K562 (cell line): ENCODE results near the gene SNX14. TPM values are rescaled to one million over a fixed set of nuclear protein-coding genes. Genes with fewer than 3 reads are reported as not detected.

Experiments used
- ARID1B ChIP-seq: fragments of 450-650 bp; IDR thresholded peaks from 2 replicates; pipeline ENCODE4 v1.6.1; 2016; ENCODE audit warnings: antibody characterized with exemption, mild to moderate bottlenecking, inconsistent platforms
- CUX1 ChIP-seq: fragments of 200-800 bp; sonication (Bioruptor generic); IDR thresholded peaks from 2 replicates; pipeline ENCODE4 v1.6.1; 2016; ENCODE audit warnings: missing genetic modification characterization, missing compliant biosample characterization
- RBM14 ChIP-seq: fragments of 200-400 bp; formaldehyde crosslinking; IDR thresholded peaks from 2 replicates; pipeline ENCODE4 v1.6.1; 2018; ENCODE audit warnings: low read depth, mild to moderate bottlenecking, low read length, moderate library complexity, borderline replicate concordance; ENCODE audit not compliant: insufficient read depth
- SRSF3 ChIP-seq: fragments of 200-400 bp; formaldehyde crosslinking; IDR thresholded peaks from 2 replicates; pipeline ENCODE4 v1.6.1; 2016; ENCODE audit warnings: mild to moderate bottlenecking, low read length, moderate library complexity; ENCODE audit not compliant: insufficient read depth
- ZNF347 ChIP-seq: fragments of 450-650 bp; formaldehyde crosslinking; IDR thresholded peaks from 2 replicates; pipeline ENCODE4 v1.4.0; 2020; ENCODE audit warnings: low read depth, mild to moderate bottlenecking, moderate library complexity
- ZNF41 ChIP-seq: fragments of 250-450 bp; sonication (Bioruptor Pico); conservative IDR thresholded peaks from 2 replicates; pipeline ENCODE4 v1.4.0; 2020; ENCODE audit warnings: mild to moderate bottlenecking
- polyA plus RNA-seq, 8 experiments: library from polyadenylated mRNA; depleted of rRNA in 4 of 8; stranded (reverse) in 5 of 8; unstranded in 3 of 8; fragments of >200 nt; fragmentation: Nextera tagmentation in 2 of 8; fragmentation: Illumina TruSeq in 1 of 8; extraction: Ambion mirVana in 2 of 8; extraction: Trizol in 1 of 8; gene quantifications; 2 replicates each; pipeline versions ENCODE4 v1.2.1 to v1.2.3, GENCODE V29; 2011 to 2014; ENCODE audit warnings: inconsistent platforms in 1 of 8, missing spikeins in 1 of 8
- total RNA-seq, 7 experiments: library from RNA; depleted of rRNA in 6 of 7; stranded (reverse); fragments of >200 nt in 6 of 7; fragmentation: Illumina TruSeq in 2 of 7; extraction: Trizol in 2 of 7; gene quantifications; 2 replicates each; pipeline versions ENCODE4 v1.2.1 to v1.2.3, GENCODE V29; 2011 to 2021; ENCODE audit warnings: low replicate concordance in 1 of 7

Gene SNX14
- total and polyA plus RNA-seq, 9 of the 15 experiments (the other 6 are each of a cell fraction or from before 2014, with no cell fraction given), result 46.5 to 140 (median 71.2) TPM

DNA sequence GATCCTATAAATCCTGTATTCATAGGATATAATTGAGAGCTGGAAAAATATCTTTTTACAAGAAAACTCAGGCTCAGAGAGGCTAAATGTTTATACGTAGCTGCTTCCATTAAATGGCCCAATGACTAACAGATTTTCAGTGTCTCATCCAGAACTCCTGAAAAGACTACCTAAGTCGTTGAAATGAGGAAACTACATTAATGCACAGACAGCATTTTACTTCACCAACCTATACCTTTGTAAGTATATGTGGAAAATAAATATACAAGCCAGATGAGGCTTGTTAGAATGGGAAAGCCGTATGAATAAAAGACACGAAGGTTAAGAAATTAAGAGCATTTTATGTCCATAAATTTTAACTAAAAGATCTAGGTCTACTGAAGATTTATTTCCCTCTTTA lies 8.4 kb upstream of the SNX14 start (continued):
- TF ChIP-seq CUX1 (CRISPR knock-in tag) (no peak), RBM14 (no peak), ZNF347 (CRISPR knock-in tag) (no peak), SRSF3 (no peak), ARID1B (no peak), ZNF41 (CRISPR knock-in tag) (no peak)
